Effector CD4-positive, alpha-beta T cell (primary cell): ENCODE data around the gene BLNK.
A peak's percentile ranks its signal among the peaks of the same experiment; 100 is the strongest.

Experiments used
- DNase-seq: peaks from one replicate; pipeline ENCODE4 v3.0.0-alpha.2; 2020

Gene BLNK

GRCh38 chr10:96260014-96260413 is 11.4 kb downstream of the BLNK start:
- DNase-seq: no peak

GRCh38 chr10:96259150-96259549 is 12.2 kb downstream of the BLNK start:
- DNase-seq: no peak

DNA sequence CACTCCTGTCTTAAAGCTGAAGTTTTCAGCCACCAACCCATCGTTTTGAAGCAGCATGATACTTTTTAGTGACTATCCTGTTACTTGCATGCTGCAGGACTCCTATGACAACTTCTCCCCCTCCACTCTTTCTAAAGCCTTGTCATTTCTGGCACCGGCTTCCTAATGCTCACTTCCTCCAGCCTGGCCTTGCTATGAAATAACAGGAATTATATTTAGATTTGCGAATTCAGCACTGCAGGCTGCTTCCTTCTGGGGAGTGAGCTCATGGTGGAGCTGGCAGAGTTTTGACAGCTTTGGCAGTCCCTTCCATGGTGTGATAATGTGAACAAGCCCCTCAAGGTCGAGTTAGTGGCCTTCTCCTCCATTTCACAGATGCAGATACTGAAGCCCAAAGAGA is 13.4 kb downstream of the BLNK start:
- DNase-seq: no peak

DNA sequence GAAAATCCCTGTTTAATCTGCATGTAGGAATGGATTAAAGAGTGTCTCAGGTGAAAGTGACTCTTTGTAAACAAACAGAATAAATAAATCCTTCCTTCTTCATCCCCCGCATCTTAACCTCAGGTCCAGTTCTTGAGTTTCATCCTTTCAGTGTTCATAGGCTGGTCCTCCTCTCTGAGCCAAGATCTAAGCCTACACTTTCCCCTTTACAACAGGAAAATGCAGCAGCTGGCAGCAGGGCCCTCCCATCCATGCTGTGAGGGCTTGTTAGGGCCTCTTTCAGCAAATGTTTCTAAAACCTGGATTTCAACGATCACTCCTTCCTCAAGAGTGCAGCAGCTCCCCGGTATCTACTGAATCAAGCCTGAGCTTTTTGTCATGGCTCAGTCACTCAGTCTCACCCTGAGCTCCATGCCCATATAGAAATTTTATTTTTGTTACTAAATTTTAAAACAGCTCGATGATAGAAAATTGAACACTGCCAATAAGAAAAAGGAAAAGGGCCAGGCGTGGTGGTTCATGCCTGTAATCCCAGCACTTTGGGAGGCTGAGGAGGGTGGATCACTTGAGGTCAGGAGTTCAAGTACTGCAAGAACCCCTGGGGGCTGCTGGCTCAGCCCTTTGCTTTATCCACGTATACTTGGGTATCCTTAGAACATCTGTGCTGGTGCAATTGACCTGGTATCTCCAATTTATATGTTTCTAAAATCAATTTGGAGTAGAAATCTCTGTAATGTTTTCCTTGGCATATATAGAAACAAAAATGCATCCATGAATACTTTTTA is 15.6 kb downstream of the BLNK start:
- DNase-seq: no peak

GRCh38 chr10:96254976-96255375 is 16.4 kb downstream of the BLNK start:
- no peak for DNase-seq

DNA sequence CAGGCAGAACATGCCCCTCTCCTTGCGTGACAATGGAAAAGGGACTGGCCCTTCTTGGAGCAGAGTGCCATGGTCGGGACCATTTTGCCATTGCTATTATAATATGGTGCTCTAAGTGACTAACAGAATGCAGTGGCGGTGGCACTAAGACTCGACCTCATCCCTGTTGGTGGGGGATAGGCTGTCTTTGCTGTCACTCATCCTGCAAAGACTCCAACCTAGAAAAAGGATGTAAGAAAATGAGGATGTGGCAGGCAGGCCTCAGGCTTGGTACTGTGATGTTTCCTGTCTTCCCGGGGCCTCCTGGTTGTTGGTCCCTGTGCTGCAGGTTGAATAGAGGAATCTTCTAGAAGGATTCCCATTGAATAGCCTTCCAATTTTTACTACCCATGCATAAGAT is 18.6 kb downstream of the BLNK start:
- DNase-seq: no peak

- no peak for DNase-seq
These were observed 21.0 kb downstream of the BLNK start for GRCh38 chr10:96250349-96250748.

- no peak for DNase-seq
These were observed 22.1 kb downstream of the BLNK start for GRCh38 chr10:96249264-96249663.

- no peak for DNase-seq
These were observed 27.0 kb downstream of the BLNK start for GRCh38 chr10:96244354-96244753.

DNA sequence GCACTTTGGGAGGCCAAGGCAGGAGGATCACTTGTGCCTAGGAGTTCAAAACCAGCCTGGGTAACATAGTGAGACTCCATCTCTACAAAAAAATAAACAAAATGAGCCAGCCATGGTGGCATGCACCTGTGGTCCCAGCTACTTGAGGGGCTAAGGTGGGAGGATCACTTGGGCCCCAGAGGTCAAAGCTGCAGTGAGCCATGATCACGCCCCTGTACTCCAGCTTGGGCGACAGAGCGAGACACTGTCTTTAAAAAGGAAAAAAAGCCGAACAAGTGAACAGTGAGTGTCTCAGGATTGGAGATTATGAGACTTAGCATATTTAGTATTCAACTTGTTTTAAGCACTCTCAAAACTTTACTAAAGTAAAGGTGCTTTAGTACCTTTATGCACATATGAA is 28.1 kb downstream of the BLNK start:
- no peak for DNase-seq

- no peak for DNase-seq
These were observed 28.5 kb downstream of the BLNK start for GRCh38 chr10:96242822-96243221.

DNA sequence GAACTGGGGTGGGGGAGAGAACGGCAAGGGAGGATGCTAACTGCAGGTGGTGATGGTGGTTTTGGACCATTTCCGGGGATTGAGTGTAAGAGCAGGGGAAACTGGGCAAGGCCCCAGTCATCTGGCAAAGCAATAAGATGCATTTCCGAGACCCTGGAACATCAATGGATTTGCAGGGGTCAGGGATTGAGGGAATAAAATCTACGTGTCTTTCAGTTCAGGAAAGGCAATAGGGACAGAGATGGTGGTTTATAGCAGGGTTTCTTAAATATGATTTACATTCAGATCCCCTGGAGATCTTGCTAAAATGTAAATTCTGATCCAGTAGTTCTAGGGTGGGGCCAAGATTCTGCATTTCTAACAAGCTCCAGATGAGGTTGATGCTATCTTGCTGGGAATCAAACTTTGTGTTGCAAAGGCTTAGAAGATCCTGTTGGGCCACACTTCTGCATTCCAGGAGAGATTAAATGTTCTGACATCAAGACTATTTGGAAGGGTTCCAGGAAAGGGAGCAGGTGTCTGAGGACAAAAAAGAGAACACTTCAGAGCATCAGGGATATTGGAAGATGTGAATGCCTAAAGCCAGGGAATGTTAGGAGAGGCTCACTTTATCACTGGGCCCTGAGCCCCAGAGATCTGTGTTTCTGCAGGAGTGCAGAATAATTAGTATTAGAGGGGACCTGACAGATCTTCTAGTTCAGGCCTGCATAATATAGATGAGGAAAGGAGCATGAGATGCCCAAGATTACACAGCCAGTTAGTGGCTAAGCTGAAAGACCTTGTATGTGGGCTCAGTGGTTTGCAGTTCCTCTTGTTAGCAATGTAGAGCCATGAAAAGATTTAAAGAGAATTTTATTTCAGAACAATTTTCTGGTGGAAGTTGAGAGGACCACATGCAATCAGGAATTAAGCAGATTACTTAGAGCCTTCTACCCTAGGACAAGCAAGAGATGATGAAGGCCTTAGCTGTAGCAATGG is 32.4 kb downstream of the BLNK start:
- DNase-seq: no peak

- no peak for DNase-seq
These were observed 34.5 kb downstream of the BLNK start for GRCh38 chr10:96236876-96237275.

DNA sequence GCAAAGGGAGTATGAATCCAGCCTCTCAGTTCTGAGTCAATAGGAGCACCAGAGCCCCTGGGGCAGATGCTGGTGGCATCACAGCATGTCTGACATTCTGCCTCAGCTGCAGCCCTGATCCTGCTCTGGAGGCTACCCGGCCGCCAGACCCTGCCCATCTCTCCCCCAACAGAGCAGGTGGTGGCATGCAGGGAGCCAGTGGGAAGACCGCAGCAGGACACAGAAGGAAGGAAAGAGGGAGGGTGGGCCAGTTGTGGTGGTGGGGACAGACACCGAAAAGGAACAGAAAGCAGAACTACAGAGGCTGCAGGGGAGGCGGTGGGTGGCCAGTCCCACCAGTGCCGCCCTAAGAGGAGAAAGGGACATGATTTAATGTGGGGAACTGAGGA is 35.3 kb downstream of the BLNK start:
- no peak for DNase-seq

GRCh38 chr10:96235326-96236089 is 35.9 kb downstream of the BLNK start:
- no peak for DNase-seq

GRCh38 chr10:96233959-96234358 is 37.4 kb downstream of the BLNK start:
- no peak for DNase-seq

DNA sequence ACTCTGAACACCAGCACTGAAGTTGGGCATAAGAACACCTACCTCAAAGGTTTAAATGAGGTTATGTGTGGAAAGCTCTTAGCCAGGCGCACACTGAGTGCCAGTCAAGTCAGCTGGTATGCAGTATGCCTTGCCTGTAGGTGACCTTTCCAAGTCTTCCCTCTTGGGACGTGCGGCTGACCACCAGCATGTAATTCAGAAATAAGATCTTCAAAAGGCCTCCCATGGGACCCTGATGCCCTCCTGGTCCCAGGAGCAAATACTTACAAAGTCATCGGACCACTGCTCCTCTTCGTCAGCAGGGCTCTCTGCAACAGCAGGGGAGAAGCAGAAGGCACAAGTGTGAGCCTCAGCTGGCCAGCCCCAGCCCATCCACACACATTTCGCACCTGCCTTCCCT is 40.8 kb downstream of the BLNK start:
- DNase-seq: no peak

DNA sequence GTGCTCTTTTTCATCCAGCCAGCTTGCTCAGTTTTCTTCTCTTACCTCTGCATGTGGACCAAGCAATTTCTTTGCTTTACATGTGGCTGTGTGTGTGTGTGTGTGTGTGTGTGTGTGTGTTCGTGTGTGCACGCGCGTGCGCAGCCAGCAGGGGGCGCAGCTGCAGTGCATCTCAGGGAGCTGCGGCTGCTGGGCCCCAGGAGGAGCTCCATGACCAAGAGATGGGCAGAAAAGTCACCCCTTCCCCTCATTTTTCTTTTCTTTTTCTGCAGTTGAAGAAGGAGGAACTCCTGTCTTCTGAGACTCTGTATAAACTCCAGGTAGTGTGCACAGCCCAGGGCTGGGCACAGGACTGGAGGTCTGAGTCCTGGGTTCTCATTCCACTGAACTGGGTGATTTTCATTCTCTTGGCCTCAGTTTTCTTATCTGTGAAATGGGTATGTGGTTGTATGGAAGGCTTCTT is 41.8 kb downstream of the BLNK start:
- DNase-seq: peak; percentile 50

- no peak for DNase-seq
These were observed 42.9 kb downstream of the BLNK start for GRCh38 chr10:96228408-96228994.

GRCh38 chr10:96227206-96227605 is 44.2 kb downstream of the BLNK start:
- DNase-seq: no peak

- no peak for DNase-seq
These were observed 46.2 kb downstream of the BLNK start for GRCh38 chr10:96225119-96225518.

GRCh38 chr10:96222908-96223307 is 48.5 kb downstream of the BLNK start:
- no peak for DNase-seq

GRCh38 chr10:96222441-96222840 is 48.9 kb downstream of the BLNK start:
- DNase-seq: no peak
